PC-3 (cell line): Measurements from ENCODE around the gene ARL6IP1. TPM values are rescaled to one million over a fixed set of nuclear protein-coding genes. Genes with fewer than 3 reads are reported as not detected.
"Not testable (repeated sequence)": the region's sequence is repeated elsewhere in the genome, so short reads cannot be mapped to it uniquely, and the experiment has no call there.

ENCODE experiments used
- ATAC-seq: fragments of 200-7000 bp; cut with Tn5 transposase; 2 replicates; pipeline ENCODE4 v1.9.1; 2020; ENCODE audit warnings: mild to moderate bottlenecking, moderate library complexity
- BruUV-seq: library from RNA; stranded (reverse); fragments of 400-500 nt; replicated peaks from 2 replicates; lab custom pipeline; 2021; lab: Mats Ljungman, UMichigan
- CTCF ChIA-PET: fragments of 300-600 bp; sonication (Branson Sonifier 250); formaldehyde crosslinking; loops from one replicate; lab custom pipeline; 2022; ENCODE audit warnings: antibody characterized with exemption; lab: Charles Lee
- POLR2A ChIA-PET: fragments of 300-600 bp; sonication (Branson Sonifier 250); formaldehyde crosslinking; loops from one replicate; lab custom pipeline; 2022; ENCODE audit warnings: antibody characterized with exemption; ENCODE audit not compliant: unreplicated experiment; lab: Charles Lee
- DNase-seq: peaks from one replicate; pipeline ENCODE4 v3.0.0-alpha.2; 2015
- H2AFZ ChIP-seq: fragments of 300-600 bp; sonication (generic); 2 replicates; pipeline ENCODE4 v1.6.0; 2016; ENCODE audit warnings: antibody characterized with exemption, low read length
- H3F3A ChIP-seq: fragments of 300-600 bp; sonication (generic); one replicate; pipeline ENCODE4 v1.6.0; 2017; ENCODE audit warnings: antibody characterized with exemption, low read length, control low read depth, mild to moderate bottlenecking; ENCODE audit not compliant: unreplicated experiment
- H3K27ac ChIP-seq: fragments of 300-600 bp; sonication (generic); 2 replicates; pipeline ENCODE4 v1.5.1; 2016; ENCODE audit warnings: mild to moderate bottlenecking, low read length
- H3K27me3 ChIP-seq: fragments of 300-600 bp; sonication (generic); 2 replicates; pipeline ENCODE4 v1.6.1; 2016; ENCODE audit warnings: low read length, mixed read lengths
- H3K36me3 ChIP-seq: fragments of 300-600 bp; sonication (generic); 2 replicates; pipeline ENCODE4 v1.6.1; 2016; ENCODE audit warnings: low read depth, mixed run types, low read length, mixed read lengths
- H3K4me1 ChIP-seq: fragments of 300-600 bp; sonication (generic); 2 replicates; pipeline ENCODE4 v1.5.1; 2016; ENCODE audit warnings: low read length; ENCODE audit not compliant: insufficient read depth
- H3K4me2 ChIP-seq: fragments of 300-600 bp; sonication (generic); 2 replicates; pipeline ENCODE4 v1.6.0; 2016; ENCODE audit warnings: low read length
- H3K4me3 ChIP-seq: fragments of 300-600 bp; sonication (generic); 2 replicates; pipeline ENCODE4 v1.5.1; 2016; ENCODE audit warnings: mild to moderate bottlenecking, low read length, mixed read lengths
- H3K79me2 ChIP-seq: fragments of 300-600 bp; sonication (generic); 2 replicates; pipeline ENCODE4 v1.6.1; 2017; ENCODE audit warnings: low read length, mixed read lengths
- H3K9ac ChIP-seq: fragments of 300-600 bp; sonication (generic); 2 replicates; pipeline ENCODE4 v1.6.0; 2016; ENCODE audit warnings: mild to moderate bottlenecking, low read length
- H3K9me2 ChIP-seq: fragments of 300-600 bp; sonication (generic); replicated peaks from 2 replicates; pipeline ENCODE4 v1.6.1; 2016; ENCODE audit warnings: mixed run types, low read length, mixed read lengths
- H3K9me3 ChIP-seq: fragments of 300-600 bp; sonication (generic); 2 replicates; pipeline ENCODE4 v1.6.1; 2016; ENCODE audit warnings: low read length, mixed read lengths
- H4K20me1 ChIP-seq: fragments of 300-600 bp; sonication (generic); 2 replicates; pipeline ENCODE4 v1.6.1; 2016; ENCODE audit warnings: low read length, mixed read lengths
- intact Hi-C: fragments of 100-400 bp; cut with micrococcal nuclease; formaldehyde crosslinking; loops from 2 replicates; pipeline ENCODE4 v1.9.0; 2023
- total RNA-seq: library from RNA; depleted of rRNA; stranded (reverse); fragments of >200 nt; gene quantifications from 2 replicates; pipeline ENCODE4 v1.2.3, GENCODE V29; 2014; rRNA removed
- TF ChIP-seq, protein P1 (sequence below): fragments of 300-600 bp; sonication (generic); conservative IDR thresholded peaks from 2 replicates; pipeline ENCODE4 v1.5.1; 2017; ENCODE audit warnings: antibody characterized with exemption, low read depth, mild to moderate bottlenecking, low read length

Gene ARL6IP1
- total RNA-seq, 1 experiment from 2014 or later, result 150 TPM

DNA sequence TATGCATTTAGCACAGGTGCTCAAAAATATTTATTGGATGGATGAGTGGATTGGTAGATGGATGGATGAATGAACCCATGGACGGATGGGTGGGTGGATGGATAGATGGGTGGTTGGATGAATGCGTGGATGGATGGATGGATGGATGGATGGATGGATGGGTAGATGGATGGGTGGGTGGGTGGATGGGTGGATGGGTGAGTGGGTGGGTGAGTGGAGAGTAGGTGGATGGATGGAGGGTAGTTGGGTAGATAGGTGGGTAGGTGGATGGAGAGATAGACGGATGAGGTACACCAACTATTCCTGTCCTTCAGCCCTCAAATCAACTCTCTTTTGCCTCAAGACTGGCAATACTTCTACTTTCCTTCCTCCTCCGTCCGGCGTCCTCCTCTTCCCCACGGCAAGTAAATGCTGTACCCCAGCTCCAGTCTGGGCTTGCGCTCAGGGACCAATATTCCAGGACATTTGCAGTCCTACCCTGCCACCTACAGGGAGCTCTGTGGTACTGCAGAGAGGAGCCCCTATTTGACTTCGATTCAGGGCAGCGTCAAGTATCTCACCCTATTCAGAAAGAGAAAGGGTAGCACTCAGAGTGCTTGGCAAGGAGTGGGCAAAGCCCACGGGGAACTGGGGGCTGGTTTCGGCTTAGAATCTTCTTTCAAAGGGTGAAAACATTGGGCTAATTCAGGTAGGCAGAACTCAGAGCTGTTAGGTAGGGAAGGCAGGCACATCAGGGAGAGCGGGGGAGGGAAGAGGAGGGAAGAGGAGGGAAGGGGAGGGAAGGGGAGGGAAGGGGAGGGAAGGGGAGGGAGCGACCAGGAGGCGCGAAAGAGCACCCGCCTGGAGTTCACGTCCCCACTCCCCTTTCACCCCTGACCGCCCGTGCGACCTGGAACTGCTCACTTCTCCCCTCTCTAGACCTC, 41.5 kb downstream of the ARL6IP1 start:
- H3K9me3 ChIP-seq, POLR2A ChIA-PET, DNase-seq, H3K4me1 ChIP-seq, CTCF ChIA-PET, H3K36me3 ChIP-seq, H3F3A ChIP-seq, H2AFZ ChIP-seq, H3K9me2 ChIP-seq, H3K4me2 ChIP-seq, intact Hi-C loops, H3K27me3 ChIP-seq, H3K4me3 ChIP-seq, H3K9ac ChIP-seq, BruUV-seq, H3K27ac ChIP-seq, H3K79me2 ChIP-seq, H4K20me1 ChIP-seq: not testable (repeated sequence)
- ATAC-seq, result peak; percentile 89
- TF ChIP-seq, protein P1, sequence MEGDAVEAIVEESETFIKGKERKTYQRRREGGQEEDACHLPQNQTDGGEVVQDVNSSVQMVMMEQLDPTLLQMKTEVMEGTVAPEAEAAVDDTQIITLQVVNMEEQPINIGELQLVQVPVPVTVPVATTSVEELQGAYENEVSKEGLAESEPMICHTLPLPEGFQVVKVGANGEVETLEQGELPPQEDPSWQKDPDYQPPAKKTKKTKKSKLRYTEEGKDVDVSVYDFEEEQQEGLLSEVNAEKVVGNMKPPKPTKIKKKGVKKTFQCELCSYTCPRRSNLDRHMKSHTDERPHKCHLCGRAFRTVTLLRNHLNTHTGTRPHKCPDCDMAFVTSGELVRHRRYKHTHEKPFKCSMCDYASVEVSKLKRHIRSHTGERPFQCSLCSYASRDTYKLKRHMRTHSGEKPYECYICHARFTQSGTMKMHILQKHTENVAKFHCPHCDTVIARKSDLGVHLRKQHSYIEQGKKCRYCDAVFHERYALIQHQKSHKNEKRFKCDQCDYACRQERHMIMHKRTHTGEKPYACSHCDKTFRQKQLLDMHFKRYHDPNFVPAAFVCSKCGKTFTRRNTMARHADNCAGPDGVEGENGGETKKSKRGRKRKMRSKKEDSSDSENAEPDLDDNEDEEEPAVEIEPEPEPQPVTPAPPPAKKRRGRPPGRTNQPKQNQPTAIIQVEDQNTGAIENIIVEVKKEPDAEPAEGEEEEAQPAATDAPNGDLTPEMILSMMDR, result peak; percentile 45

DNA sequence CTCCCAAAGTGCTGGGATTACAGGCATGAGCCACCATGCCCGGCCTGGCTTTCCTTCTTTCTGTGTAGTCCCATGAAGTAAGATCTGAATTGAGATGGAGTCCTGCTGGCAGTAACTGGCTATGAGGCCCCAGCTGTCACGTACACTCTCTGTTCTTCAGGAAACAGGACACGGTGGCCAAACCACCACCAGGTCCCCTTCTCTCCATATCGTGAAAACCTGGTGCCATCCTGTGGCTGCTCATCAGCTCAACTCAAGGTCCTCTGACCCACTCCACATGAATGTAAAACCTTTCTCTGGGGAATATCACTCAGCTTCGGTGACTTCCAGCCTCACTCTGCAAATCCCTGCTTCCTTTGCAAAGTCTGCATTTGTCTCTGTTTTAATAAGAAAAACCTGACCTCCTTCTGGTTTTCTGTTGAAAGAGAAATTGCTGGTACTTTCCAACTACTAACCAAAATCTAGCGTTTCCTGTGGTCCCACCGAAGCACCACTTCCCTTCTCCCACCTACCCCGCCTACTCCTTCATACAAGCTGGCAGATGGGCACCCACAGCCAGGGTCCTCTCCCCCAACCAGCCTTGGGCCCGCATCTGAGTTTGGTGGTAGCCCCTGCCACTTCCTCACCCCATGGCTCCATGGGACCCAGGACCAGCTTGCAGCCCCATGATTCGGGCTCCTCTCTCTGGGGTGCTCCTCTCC, 43.2 kb downstream of the ARL6IP1 start:
- H3F3A ChIP-seq, ATAC-seq, BruUV-seq, H3K27me3 ChIP-seq, H3K9me3 ChIP-seq, H3K4me3 ChIP-seq, H3K79me2 ChIP-seq, H3K9me2 ChIP-seq, H4K20me1 ChIP-seq, H3K27ac ChIP-seq, H3K4me2 ChIP-seq, intact Hi-C loops, H2AFZ ChIP-seq, H3K9ac ChIP-seq, H3K36me3 ChIP-seq, POLR2A ChIA-PET, H3K4me1 ChIP-seq, DNase-seq: not testable (repeated sequence)
- CTCF ChIA-PET, result interaction anchor here (0.6 kb wide), 1 partner anchor 1176 kb away, joined by 3 read pairs; no protein-coding TSS in a partner anchor

DNA sequence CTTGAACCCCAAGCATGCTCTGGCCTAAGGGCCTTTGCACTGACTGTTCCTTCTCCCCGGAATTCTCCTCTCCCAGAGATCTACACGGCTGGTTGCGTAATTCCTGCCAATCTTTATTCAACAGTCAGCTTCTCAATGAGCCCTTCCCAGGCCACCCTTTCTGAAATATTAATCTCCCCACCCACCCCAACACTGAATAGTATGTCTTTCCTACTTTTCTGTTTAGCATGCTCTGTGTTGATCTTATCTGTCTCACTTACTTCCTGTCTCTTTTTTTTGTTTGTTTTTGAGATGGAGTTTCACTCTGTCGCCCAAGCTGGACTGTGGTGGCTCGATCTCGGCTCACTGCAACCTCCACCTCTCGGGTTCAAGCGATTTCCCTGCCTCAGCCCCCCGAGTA, 44.7 kb downstream of the ARL6IP1 start:
- H3K9me2 ChIP-seq, ATAC-seq, H2AFZ ChIP-seq, H3F3A ChIP-seq, H3K4me3 ChIP-seq, H3K9me3 ChIP-seq, BruUV-seq, H4K20me1 ChIP-seq, CTCF ChIA-PET, H3K79me2 ChIP-seq, intact Hi-C loops, DNase-seq, H3K4me1 ChIP-seq, H3K36me3 ChIP-seq, POLR2A ChIA-PET, H3K27me3 ChIP-seq, H3K4me2 ChIP-seq, H3K27ac ChIP-seq, H3K9ac ChIP-seq: not testable (repeated sequence)

DNA sequence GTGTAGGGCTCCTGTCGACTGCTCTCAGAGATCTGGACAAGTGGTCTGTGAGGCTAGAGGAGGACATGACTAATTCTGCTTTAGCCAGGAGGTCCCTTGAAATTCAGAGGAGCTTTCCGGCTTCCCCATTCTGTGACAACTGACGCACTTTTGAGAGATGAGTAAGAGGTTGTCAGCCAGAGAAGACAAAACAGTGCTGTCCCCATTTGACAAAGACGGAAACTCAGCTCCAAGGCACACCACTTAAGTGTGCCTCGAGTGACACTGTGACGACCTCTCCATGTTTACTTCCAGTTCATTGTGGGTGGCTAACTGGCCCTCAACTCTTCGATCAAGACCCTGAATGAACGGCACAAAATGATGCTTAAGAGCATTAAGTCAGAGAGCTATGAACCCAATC, 58.5 kb downstream of the ARL6IP1 start:
- H3K4me1 ChIP-seq, H3K9ac ChIP-seq, H3K79me2 ChIP-seq, POLR2A ChIA-PET, H3K9me2 ChIP-seq, H3K27me3 ChIP-seq, H3K27ac ChIP-seq, H3F3A ChIP-seq, H3K4me3 ChIP-seq, H3K9me3 ChIP-seq, CTCF ChIA-PET, DNase-seq, H4K20me1 ChIP-seq, BruUV-seq, intact Hi-C loops, H2AFZ ChIP-seq, ATAC-seq, H3K36me3 ChIP-seq, H3K4me2 ChIP-seq: not testable (repeated sequence)

Other genes starting within 250 kb of the ARL6IP1 start
- gene NOMO2, start 239.5 kb downstream of the ARL6IP1 start, total RNA-seq, result 121 and 136 TPM in 2 replicates
- 704 and 1,198 TPM in 2 replicates for gene RPS15A, start 11.2 kb downstream of the ARL6IP1 start, total RNA-seq
- gene SMG1, start 124.9 kb upstream of the ARL6IP1 start, total RNA-seq, result 37.6 and 44.2 TPM in 2 replicates
- gene TMC7, start 182.4 kb upstream of the ARL6IP1 start, total RNA-seq, result 5.3 and 6.9 TPM in 2 replicates